ENCODE measurements around the gene JARID2.

The JARID2 gene

DNA sequence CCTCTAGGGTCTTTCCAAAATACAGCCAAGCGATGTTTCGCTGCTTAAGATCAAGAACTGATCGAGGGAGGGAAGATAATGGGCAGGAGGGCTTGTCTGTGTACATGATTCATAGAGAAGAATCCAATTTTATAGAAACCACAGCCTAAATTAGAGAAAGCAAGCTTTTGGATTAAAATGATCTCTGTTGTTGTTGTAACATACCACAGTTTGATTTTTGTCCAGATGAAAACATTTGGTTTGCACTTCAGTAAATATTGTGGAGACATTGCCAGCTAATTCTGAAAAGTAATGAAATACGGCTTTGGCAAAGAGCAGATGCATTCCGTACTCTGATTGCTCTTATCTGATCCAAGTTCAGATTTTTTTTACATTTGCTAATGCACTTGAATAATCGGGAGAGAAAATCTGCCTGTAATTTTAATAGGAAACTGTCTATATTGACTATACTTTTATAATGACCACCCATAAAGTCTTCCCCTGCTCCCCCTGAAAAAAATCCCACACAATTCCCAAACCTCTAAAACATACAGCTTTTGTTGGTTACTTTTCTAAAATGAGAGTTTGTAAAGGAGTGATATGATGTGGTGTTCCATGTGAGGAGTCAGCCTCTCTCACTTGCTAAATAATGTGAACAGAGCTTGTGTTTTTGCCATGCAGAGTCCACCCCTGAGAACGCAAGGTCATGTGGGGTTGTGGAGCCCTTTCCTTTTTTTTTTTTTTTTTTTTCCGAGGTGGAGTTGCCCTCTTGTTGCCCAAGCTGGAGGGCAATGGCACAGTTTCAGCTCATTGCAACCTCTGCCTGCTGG, 217.1 kb downstream of the JARID2 start:
- Histone ChIP-seq H3K9me3 (replicated peaks; ENCODE audit: low read length) (no peaks in the 10 kb centered on the region), H3K9ac (ENCODE audit: low read depth, low read length) (no peak overlapping the region), H3K27me3 (ENCODE audit: control insufficient read depth, insufficient read depth, low read length) (no peaks in the 10 kb centered on the region), H3K4me2 (ENCODE audit: low read length) (peak overlapping the region; percentile 9), H3K4me1 (ENCODE audit: control insufficient read depth, insufficient read depth, low read length) (peaks cover 6% of the 10 kb centered on the region), H3K36me3 (ENCODE audit: insufficient read depth, low read length) (no peaks in the 10 kb centered on the region), H3K4me3 (ENCODE audit: low read length) (no peak overlapping the region)

DNA sequence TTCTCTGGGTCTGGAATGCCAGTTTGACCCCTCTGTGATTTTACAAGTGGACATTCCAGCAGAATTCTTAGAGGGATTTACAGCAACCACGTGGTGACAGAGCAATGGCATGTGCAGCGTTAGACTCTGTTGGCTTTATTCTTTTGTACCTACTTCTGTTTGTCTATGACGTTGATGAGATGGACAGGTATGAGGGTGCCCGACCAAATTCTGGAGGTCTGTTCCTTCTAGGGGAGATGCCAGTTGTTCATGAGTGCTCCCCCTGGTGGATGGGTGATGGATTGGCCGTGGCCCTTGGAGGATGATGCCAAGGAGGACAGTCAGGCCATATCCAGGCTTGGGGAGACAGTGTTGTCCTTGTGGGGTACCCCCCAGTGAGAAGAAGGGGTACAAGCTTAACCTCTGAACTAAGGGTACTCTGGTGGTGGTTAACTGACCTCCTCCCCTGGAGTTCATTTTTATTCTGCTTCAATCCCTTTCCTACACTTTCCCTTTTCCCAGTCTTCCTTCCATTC, 218.4 kb downstream of the JARID2 start:
- H3K4me2 ChIP-seq (ENCODE audit: low read length), result no peak overlapping the region
- H3K36me3 ChIP-seq (ENCODE audit: insufficient read depth, low read length), result no peaks in the 10 kb centered on the region
- peaks cover 6% of the 10 kb centered on the region for H3K4me1 ChIP-seq (ENCODE audit: control insufficient read depth, insufficient read depth, low read length)
- no peak overlapping the region for H3K4me3 ChIP-seq (ENCODE audit: low read length)
- no peaks in the 10 kb centered on the region for H3K27me3 ChIP-seq (ENCODE audit: control insufficient read depth, insufficient read depth, low read length)
- H3K9me3 ChIP-seq (replicated peaks; ENCODE audit: low read length), result no peaks in the 10 kb centered on the region
- no peak overlapping the region for H3K9ac ChIP-seq (ENCODE audit: low read depth, low read length)

DNA sequence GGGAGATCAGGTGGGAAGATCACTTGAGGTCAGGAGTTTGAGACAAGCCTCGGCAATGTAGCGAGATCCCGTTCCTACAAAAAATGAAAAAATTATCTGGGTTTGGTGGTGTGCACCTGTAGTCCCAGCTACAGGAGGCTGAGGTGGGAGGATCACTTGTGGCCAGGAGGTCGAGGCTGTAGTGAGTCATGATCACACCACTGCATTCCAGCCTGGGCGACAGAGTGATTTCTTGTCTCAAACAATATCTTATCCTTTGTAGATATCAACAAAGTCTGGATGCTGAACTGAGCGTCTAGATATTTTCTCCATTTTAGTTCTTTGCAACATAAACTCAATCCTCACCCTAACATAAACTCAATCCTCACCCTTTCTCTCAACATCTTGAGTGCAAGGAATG, 219.3 kb downstream of the JARID2 start:
- H3K36me3 ChIP-seq (ENCODE audit: insufficient read depth, low read length), result no peaks in the 10 kb centered on the region
- H3K9me3 ChIP-seq (replicated peaks; ENCODE audit: low read length), result no peaks in the 10 kb centered on the region
- H3K9ac ChIP-seq (ENCODE audit: low read depth, low read length), result no peak overlapping the region
- H3K27me3 ChIP-seq (ENCODE audit: control insufficient read depth, insufficient read depth, low read length), result no peaks in the 10 kb centered on the region
- H3K4me3 ChIP-seq (ENCODE audit: low read length), result no peak overlapping the region
- peaks cover 6% of the 10 kb centered on the region for H3K4me1 ChIP-seq (ENCODE audit: control insufficient read depth, insufficient read depth, low read length)
- H3K4me2 ChIP-seq (ENCODE audit: low read length), result no peak overlapping the region

DNA sequence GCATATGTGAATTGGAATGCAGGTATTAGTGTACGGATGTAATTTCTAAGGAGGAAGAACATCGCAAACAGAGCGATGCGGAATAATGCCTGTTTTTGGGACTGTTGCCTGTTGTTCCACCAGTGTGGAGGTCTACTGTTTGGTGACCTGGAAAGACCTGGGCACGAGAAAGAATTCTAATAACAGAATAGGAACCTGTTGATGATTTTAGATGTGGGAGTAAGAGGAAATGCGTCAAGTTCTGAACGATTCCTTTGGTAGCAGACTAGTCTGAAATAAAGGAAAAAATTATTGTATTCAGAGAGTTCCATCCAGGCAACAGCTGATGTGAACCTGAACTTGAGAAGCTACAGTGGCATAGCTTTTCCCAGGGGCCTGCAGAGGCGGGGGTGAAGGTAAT, 224.9 kb downstream of the JARID2 start:
- H3K36me3 ChIP-seq (ENCODE audit: insufficient read depth, low read length), result peaks cover 4% of the 10 kb centered on the region
- no peak overlapping the region for H3K4me3 ChIP-seq (ENCODE audit: low read length)
- H3K4me2 ChIP-seq (ENCODE audit: low read length), result no peak overlapping the region
- no peaks in the 10 kb centered on the region for H3K9me3 ChIP-seq (replicated peaks; ENCODE audit: low read length)
- H3K27me3 ChIP-seq (ENCODE audit: control insufficient read depth, insufficient read depth, low read length), result no peaks in the 10 kb centered on the region
- no peak overlapping the region for H3K9ac ChIP-seq (ENCODE audit: low read depth, low read length)
- peaks cover 13% of the 10 kb centered on the region for H3K4me1 ChIP-seq (ENCODE audit: control insufficient read depth, insufficient read depth, low read length)

DNA sequence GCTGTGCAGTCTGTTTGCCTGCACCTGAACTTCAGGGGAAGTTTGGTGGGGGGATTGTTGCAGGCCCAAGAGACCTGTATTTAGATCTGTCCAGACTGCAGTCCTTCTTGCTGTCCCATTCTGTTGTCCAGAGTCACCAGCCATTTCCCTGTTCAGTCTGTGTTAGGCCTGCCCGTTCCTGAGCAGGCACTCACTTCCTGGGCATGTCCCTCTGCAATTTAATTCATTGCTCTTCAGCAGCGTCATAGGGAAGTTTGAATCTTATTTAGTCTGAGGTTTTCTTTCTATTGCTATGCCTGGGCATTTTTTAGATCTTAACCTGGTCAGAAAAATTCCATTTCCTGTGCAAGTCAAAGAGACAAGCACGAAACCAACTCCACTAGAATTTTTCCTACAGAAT, 226.8 kb downstream of the JARID2 start:
- Histone ChIP-seq H3K9me3 (replicated peaks; ENCODE audit: low read length) (no peaks in the 10 kb centered on the region), H3K27me3 (ENCODE audit: control insufficient read depth, insufficient read depth, low read length) (no peaks in the 10 kb centered on the region), H3K4me1 (ENCODE audit: control insufficient read depth, insufficient read depth, low read length) (peaks cover 22% of the 10 kb centered on the region), H3K4me2 (ENCODE audit: low read length) (no peak overlapping the region), H3K4me3 (ENCODE audit: low read length) (no peak overlapping the region), H3K36me3 (ENCODE audit: insufficient read depth, low read length) (peaks cover 4% of the 10 kb centered on the region), H3K9ac (ENCODE audit: low read depth, low read length) (no peak overlapping the region)

DNA sequence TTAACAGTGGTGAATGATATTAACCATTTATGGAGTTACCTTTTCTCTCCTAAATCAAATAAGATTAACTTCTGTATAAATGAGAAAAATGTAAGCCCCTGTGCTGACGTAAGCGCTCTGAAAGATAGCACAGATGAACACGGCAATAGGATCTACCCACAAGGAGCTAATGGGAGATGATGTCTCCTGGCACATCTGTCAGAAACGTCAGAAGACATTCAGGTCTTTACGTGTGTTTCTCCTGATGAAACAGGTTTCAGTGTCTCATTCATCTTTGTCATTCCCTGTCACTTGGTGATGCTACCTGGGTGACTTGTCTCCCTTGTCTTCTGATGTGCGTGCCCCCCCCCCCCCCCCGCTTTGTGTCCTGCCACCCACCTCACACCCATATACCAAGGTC, 227.3 kb downstream of the JARID2 start:
- H3K36me3 ChIP-seq (ENCODE audit: insufficient read depth, low read length), result peaks cover 4% of the 10 kb centered on the region
- no peaks in the 10 kb centered on the region for H3K27me3 ChIP-seq (ENCODE audit: control insufficient read depth, insufficient read depth, low read length)
- H3K4me1 ChIP-seq (ENCODE audit: control insufficient read depth, insufficient read depth, low read length), result peaks cover 22% of the 10 kb centered on the region
- H3K4me3 ChIP-seq (ENCODE audit: low read length), result no peak overlapping the region
- H3K9ac ChIP-seq (ENCODE audit: low read depth, low read length), result no peak overlapping the region
- no peak overlapping the region for H3K4me2 ChIP-seq (ENCODE audit: low read length)
- H3K9me3 ChIP-seq (replicated peaks; ENCODE audit: low read length), result no peaks in the 10 kb centered on the region

DNA sequence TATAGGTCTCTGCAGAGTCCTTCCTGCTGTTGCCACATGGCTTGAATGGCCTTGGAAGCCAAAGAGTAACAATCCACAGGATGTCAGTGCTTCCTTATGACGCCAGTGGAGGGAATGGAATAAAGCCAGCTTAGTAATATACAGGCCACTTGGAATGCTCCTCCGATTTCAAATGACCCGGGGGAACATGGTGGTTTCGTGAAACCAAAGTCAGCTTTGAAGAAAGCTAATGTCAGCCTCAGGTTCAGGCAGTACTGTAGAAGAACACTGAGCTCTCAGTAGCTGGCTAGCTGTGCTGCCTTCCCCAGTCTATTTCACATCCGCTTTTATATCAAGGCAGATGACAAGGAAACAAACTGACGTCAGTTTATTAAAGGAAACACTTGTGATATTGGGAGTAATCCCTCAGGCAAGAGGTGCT, 227.9 kb downstream of the JARID2 start:
- no peaks in the 10 kb centered on the region for H3K9me3 ChIP-seq (replicated peaks; ENCODE audit: low read length)

DNA sequence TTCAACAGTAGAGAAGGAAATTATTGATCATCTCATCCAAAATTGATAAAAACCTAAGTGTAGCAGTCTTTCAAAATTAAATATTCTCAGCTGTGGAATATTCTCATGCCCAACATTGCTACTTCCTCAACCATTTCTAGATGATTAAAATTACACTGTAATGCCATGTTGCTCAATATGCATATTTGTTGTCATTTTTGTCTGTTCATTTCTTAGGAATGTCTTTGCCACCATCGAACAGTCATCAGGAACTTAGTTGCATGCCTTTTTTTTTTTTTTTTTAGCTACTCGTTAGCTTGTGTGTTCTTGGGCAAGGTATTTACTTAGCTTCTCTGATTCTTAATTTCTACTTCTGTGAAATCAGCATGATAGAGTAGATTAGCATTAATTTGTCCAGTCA, 228.3 kb downstream of the JARID2 start:
- Histone ChIP-seq H3K9me3 (replicated peaks; ENCODE audit: low read length) (no peaks in the 10 kb centered on the region), H3K27me3 (ENCODE audit: control insufficient read depth, insufficient read depth, low read length) (no peaks in the 10 kb centered on the region), H3K4me2 (ENCODE audit: low read length) (peak overlapping the region; percentile 26), H3K9ac (ENCODE audit: low read depth, low read length) (no peak overlapping the region), H3K4me3 (ENCODE audit: low read length) (no peak overlapping the region), H3K36me3 (ENCODE audit: insufficient read depth, low read length) (peaks cover 4% of the 10 kb centered on the region), H3K4me1 (ENCODE audit: control insufficient read depth, insufficient read depth, low read length) (peaks cover 22% of the 10 kb centered on the region)

More for the DNA sequence above, 227.9 kb downstream of the JARID2 start:
- Histone ChIP-seq H3K27me3 (ENCODE audit: control insufficient read depth, insufficient read depth, low read length) (no peaks in the 10 kb centered on the region), H3K4me3 (ENCODE audit: low read length) (no peak overlapping the region), H3K9ac (ENCODE audit: low read depth, low read length) (no peak overlapping the region), H3K36me3 (ENCODE audit: insufficient read depth, low read length) (peaks cover 4% of the 10 kb centered on the region), H3K4me2 (ENCODE audit: low read length) (peak overlapping the region; percentile 26), H3K4me1 (ENCODE audit: control insufficient read depth, insufficient read depth, low read length) (peaks cover 22% of the 10 kb centered on the region)

DNA sequence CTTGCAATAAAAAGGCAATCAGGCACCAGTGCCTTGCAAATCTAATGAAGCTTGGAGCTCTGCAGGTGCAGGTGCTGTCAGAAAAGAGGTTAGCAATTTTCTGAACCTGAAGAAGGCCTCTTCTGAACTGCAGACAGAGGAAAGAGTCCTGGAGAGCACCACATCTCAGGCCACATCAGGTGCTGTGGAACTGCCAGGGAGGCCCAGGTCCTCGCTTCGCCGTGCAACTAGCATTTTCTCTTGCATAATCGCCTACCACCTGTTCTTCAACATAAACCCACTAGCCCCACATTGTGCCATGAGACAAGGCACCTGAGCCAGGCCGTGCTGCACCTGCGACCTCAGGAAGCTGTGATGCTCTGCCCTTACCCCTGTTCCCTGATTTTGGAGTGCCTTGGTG, 229.4 kb downstream of the JARID2 start:
- H3K9me3 ChIP-seq (replicated peaks; ENCODE audit: low read length), result no peaks in the 10 kb centered on the region
- no peaks in the 10 kb centered on the region for H3K27me3 ChIP-seq (ENCODE audit: control insufficient read depth, insufficient read depth, low read length)
- peaks cover 31% of the 10 kb centered on the region for H3K4me1 ChIP-seq (ENCODE audit: control insufficient read depth, insufficient read depth, low read length)
- no peak overlapping the region for H3K4me3 ChIP-seq (ENCODE audit: low read length)
- H3K4me2 ChIP-seq (ENCODE audit: low read length), result no peak overlapping the region
- peaks cover 4% of the 10 kb centered on the region for H3K36me3 ChIP-seq (ENCODE audit: insufficient read depth, low read length)
- no peak overlapping the region for H3K9ac ChIP-seq (ENCODE audit: low read depth, low read length)

DNA sequence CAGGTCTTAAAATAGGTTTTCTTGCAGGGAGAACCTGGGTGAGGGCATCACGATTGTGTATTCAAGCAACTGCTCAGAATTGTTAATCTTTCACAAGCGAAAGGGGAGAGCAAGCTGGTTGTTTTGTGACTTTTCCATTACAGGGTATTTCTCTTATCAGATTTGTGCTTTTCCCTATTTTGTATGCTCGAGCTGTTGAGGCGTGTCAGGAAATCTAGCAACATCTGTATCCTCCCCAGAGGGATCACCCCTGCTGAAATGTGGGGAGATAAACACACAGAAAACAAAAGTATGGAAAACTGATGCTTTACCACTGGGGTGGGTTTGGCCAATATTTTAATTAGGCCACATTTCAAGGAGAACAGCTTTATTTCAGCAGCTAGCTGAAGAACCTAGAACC, 230.0 kb downstream of the JARID2 start:
- no peaks in the 10 kb centered on the region for H3K27me3 ChIP-seq (ENCODE audit: control insufficient read depth, insufficient read depth, low read length)
- peaks cover 4% of the 10 kb centered on the region for H3K36me3 ChIP-seq (ENCODE audit: insufficient read depth, low read length)
- H3K4me3 ChIP-seq (ENCODE audit: low read length), result no peak overlapping the region
- no peaks in the 10 kb centered on the region for H3K9me3 ChIP-seq (replicated peaks; ENCODE audit: low read length)
- peaks cover 33% of the 10 kb centered on the region for H3K4me1 ChIP-seq (ENCODE audit: control insufficient read depth, insufficient read depth, low read length)
- no peak overlapping the region for H3K4me2 ChIP-seq (ENCODE audit: low read length)
- H3K9ac ChIP-seq (ENCODE audit: low read depth, low read length), result no peak overlapping the region

DNA sequence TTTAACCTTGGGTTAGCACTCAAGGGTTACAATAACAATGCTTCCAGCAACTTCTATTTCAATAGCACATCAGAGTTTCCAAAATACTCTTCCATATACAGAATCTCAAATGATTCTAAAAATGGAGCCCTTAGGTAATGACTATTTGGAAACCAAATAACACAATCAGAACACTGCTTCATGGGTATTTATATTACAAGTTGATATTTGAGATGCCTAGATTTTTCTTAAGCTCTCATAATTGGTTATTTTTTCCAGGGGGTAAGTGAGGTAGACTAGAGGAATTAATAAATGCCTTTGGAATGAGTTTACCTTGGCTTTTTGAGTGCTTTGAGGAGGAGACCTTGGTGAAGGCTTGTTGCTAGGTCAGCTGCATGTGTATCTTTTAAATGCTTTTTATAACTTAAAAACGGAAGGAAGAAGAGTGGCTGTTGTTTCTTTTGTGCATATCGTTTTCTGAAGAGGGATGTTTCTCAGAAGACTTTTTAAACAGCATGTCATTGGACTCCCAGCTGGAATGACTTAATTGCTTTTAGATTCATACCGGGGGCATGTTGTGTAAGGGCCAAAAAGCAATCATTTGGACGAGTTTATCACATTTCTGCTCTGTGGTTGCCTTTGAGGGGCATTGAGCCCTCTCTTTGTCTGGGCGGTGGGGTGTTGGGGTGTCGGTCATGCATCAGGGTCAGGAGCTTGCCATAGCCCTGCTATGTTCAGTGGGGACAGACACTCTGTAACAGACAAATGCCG, 230.9 kb downstream of the JARID2 start:
- no peaks in the 10 kb centered on the region for H3K27me3 ChIP-seq (ENCODE audit: control insufficient read depth, insufficient read depth, low read length)
- H3K9ac ChIP-seq (ENCODE audit: low read depth, low read length), result no peak overlapping the region
- no peaks in the 10 kb centered on the region for H3K36me3 ChIP-seq (ENCODE audit: insufficient read depth, low read length)
- no peak overlapping the region for H3K4me2 ChIP-seq (ENCODE audit: low read length)
- H3K4me3 ChIP-seq (ENCODE audit: low read length), result no peak overlapping the region
- peaks cover 33% of the 10 kb centered on the region for H3K4me1 ChIP-seq (ENCODE audit: control insufficient read depth, insufficient read depth, low read length)
- H3K9me3 ChIP-seq (replicated peaks; ENCODE audit: low read length), result no peaks in the 10 kb centered on the region

Measured in skeletal muscle satellite cell (primary cell).